HepG2 (cell line): ENCODE data around the gene SLC39A10. TPM values are rescaled to one million over a fixed set of nuclear protein-coding genes. Genes with fewer than 3 reads are reported as not detected.

Experiments used
- E2F2 ChIP-seq: sonication (generic); formaldehyde crosslinking; IDR thresholded peaks from 2 replicates; pipeline ENCODE4 v1.4.0; 2020; ENCODE audit warnings: missing genetic modification reagents, borderline replicate concordance
- EED ChIP-seq: sonication (generic); formaldehyde crosslinking; IDR thresholded peaks from 2 replicates; pipeline ENCODE4 v1.5.0; 2020; ENCODE audit warnings: mild to moderate bottlenecking, missing genetic modification reagents
- ELF3 ChIP-seq: IDR thresholded peaks from 2 replicates; pipeline ENCODE4 v1.6.1; 2016; ENCODE audit warnings: missing genetic modification reagents, missing compliant biosample characterization
- NBN ChIP-seq: fragments of 450-650 bp; conservative IDR thresholded peaks from 2 replicates; pipeline ENCODE4 v1.6.1; 2017
- NFE2 ChIP-seq: sonication (generic); formaldehyde crosslinking; IDR thresholded peaks from 2 replicates; pipeline ENCODE4 v1.4.0; 2020; ENCODE audit warnings: missing genetic modification reagents
- NR2F1 ChIP-seq, 2 experiments: fragments of 450-650 bp in 1 of 2; formaldehyde crosslinking in 1 of 2; IDR thresholded peaks; 2 replicates each; pipeline versions ENCODE4 v1.5.0 to v1.6.1; 2016 to 2020; ENCODE audit warnings: mild to moderate bottlenecking in 1 of 2, missing compliant biosample characterization in 1 of 2, missing genetic modification reagents in 1 of 2, moderate library complexity in 1 of 2
- PHF5A ChIP-seq: IDR thresholded peaks from one replicate; pipeline ENCODE4 v1.6.1; 2018; ENCODE audit warnings: low read depth, missing genetic modification reagents; ENCODE audit not compliant: unreplicated experiment
- PITX1 ChIP-seq: sonication (generic); formaldehyde crosslinking; IDR thresholded peaks from 2 replicates; pipeline ENCODE4 v1.5.1; 2020; ENCODE audit warnings: mild to moderate bottlenecking, missing genetic modification reagents
- SMAD9 ChIP-seq: sonication (generic); formaldehyde crosslinking; IDR thresholded peaks from 2 replicates; pipeline ENCODE4 v1.5.1; 2020; ENCODE audit warnings: mild to moderate bottlenecking, missing genetic modification reagents
- SMARCE1 ChIP-seq: fragments of 450-650 bp; IDR thresholded peaks from 2 replicates; pipeline ENCODE4 v1.6.1; 2017; ENCODE audit warnings: borderline replicate concordance
- THYN1 ChIP-seq: sonication (generic); formaldehyde crosslinking; IDR thresholded peaks from 2 replicates; pipeline ENCODE4 v1.8.1; 2023; ENCODE audit warnings: low read depth, mild to moderate bottlenecking, moderate library complexity, missing genetic modification reagents, borderline replicate concordance
- TRIM22 ChIP-seq: fragments of 450-650 bp; IDR thresholded peaks from 2 replicates; pipeline ENCODE4 v1.6.1; 2017
- XRCC5 ChIP-seq: fragments of 200-400 bp; formaldehyde crosslinking; optimal IDR thresholded peaks from 2 replicates; pipeline ENCODE3; 2017; ENCODE audit warnings: mild to moderate bottlenecking, low read length
- ZBTB10 ChIP-seq: sonication (generic); formaldehyde crosslinking; IDR thresholded peaks from 2 replicates; pipeline ENCODE4 v1.4.0; 2020; ENCODE audit warnings: missing genetic modification reagents, borderline replicate concordance
- ZBTB25 ChIP-seq: IDR thresholded peaks from 2 replicates; pipeline ENCODE4 v1.6.1; 2018; ENCODE audit warnings: missing genetic modification reagents
- ZNF180 ChIP-seq: sonication (generic); formaldehyde crosslinking; IDR thresholded peaks from 2 replicates; pipeline ENCODE4 v1.4.0; 2020; ENCODE audit warnings: low read depth, missing genetic modification reagents, borderline replicate concordance
- ZNF44 ChIP-seq: sonication (generic); formaldehyde crosslinking; IDR thresholded peaks from 2 replicates; pipeline ENCODE4 v1.5.1; 2020; ENCODE audit warnings: mild to moderate bottlenecking, missing genetic modification reagents
- ZNF546 ChIP-seq: sonication (generic); formaldehyde crosslinking; conservative IDR thresholded peaks from 2 replicates; pipeline ENCODE4 v1.8.1; 2023; ENCODE audit warnings: mild to moderate bottlenecking, missing genetic modification reagents
- ZNF746 ChIP-seq: sonication (generic); formaldehyde crosslinking; IDR thresholded peaks from 2 replicates; pipeline ENCODE4 v1.8.0; 2022; ENCODE audit warnings: mild to moderate bottlenecking, missing genetic modification reagents
- ZSCAN25 ChIP-seq: sonication (generic); formaldehyde crosslinking; IDR thresholded peaks from 2 replicates; pipeline ENCODE4 v1.8.0; 2022; ENCODE audit warnings: mild to moderate bottlenecking, missing genetic modification reagents
- polyA plus RNA-seq, 8 experiments: library from polyadenylated mRNA; depleted of rRNA in 3 of 8; stranded (reverse) in 7 of 8; unstranded in 1 of 8; fragments of >200 nt; fragmentation: Illumina TruSeq in 4 of 8; extraction: Trizol in 4 of 8; gene quantifications; 2 replicates each; pipeline versions ENCODE4 v1.2.1 to v1.2.3, GENCODE V29; 2011 to 2016; ENCODE audit warnings: low read depth in 4 of 8, missing spikeins in 1 of 8, mixed read lengths in 1 of 8; ENCODE audit not compliant: insufficient read depth in 1 of 8
- total RNA-seq, 5 experiments: library from RNA; depleted of rRNA; stranded (reverse); fragments of >200 nt; fragmentation: Illumina TruSeq; extraction: Trizol; gene quantifications; 2 replicates each; pipeline ENCODE4 v1.2.3, GENCODE V29; 2016; ENCODE audit warnings: low read depth in 1 of 5
- TF ChIP-seq, protein P1 (sequence below): sonication (generic); formaldehyde crosslinking; IDR thresholded peaks from 2 replicates; pipeline ENCODE4 v1.8.1; 2023; ENCODE audit warnings: mild to moderate bottlenecking, moderate library complexity, missing genetic modification reagents
- TF ChIP-seq, protein P2 (sequence below): IDR thresholded peaks from 2 replicates; pipeline ENCODE4 v1.6.1; 2012; ENCODE audit warnings: inconsistent platforms

Gene SLC39A10
- total and polyA plus RNA-seq, 2 of the 13 experiments (the other 11 are each of a cell fraction or from before 2014, with no cell fraction given): 13.2 to 21.0 TPM

- TF ChIP-seq NFE2 (CRISPR knock-in tag): no peak
- peak; percentile 82; the same call in 1 of the 2 replicates for TF ChIP-seq ZNF546 (CRISPR knock-in tag)
- peak; percentile 65 for TF ChIP-seq XRCC5
- TF ChIP-seq, protein P1, sequence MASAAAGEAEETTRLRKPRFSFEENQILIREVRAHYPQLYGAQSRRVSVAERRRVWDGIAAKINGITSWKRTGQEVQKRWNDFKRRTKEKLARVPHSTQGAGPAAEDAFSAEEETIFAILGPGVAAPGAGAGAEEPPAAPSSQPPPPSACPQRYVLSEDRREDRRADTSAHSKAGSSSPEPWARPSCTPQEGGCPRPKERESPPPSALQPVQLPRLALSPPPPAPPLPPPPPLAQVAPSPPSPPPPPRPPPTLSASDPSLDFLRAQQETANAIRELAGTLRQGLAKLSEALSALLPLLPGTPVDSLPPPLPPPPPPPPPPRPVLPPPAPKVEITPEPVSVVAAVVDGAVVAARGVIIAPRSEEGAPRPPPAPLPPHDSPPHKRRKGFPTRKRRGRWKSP (CRISPR knock-in tag): no peak
- TF ChIP-seq E2F2 (CRISPR knock-in tag): no peak
- TF ChIP-seq ELF3 (CRISPR knock-in tag): peak; percentile 27; the same call in 1 of the 2 replicates
- no peak for TF ChIP-seq NR2F1 (CRISPR knock-in tag; IDR thresholded peaks at IDR 0.05)
- TF ChIP-seq ZNF44 (CRISPR knock-in tag): no peak
- TF ChIP-seq PITX1 (CRISPR knock-in tag): no peak
- no peak for TF ChIP-seq NBN
- peak; percentile 28; the same call in 1 of the 2 replicates for TF ChIP-seq EED (CRISPR knock-in tag)
- 0 out of 2 replicates have a peak, but pooled peaks have one; percentile 28 for TF ChIP-seq ZBTB25 (CRISPR knock-in tag)
- no peak for TF ChIP-seq SMARCE1
- TF ChIP-seq ZNF180 (CRISPR knock-in tag): no peak
- TF ChIP-seq SMAD9 (CRISPR knock-in tag): no peak
- no peak for TF ChIP-seq PHF5A (CRISPR knock-in tag)
- TF ChIP-seq ZNF746 (CRISPR knock-in tag): no peak; the same call in 1 of the 2 replicates
- TF ChIP-seq, protein P2, sequence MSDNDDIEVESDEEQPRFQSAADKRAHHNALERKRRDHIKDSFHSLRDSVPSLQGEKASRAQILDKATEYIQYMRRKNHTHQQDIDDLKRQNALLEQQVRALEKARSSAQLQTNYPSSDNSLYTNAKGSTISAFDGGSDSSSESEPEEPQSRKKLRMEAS: peak; percentile 97
- no peak for TF ChIP-seq TRIM22
- TF ChIP-seq THYN1 (CRISPR knock-in tag): no peak
- TF ChIP-seq ZSCAN25 (CRISPR knock-in tag): no peak
- no peak; the same call in 1 of the 2 replicates for TF ChIP-seq ZBTB10 (CRISPR knock-in tag)
Measured at GRCh38 chr2:195657634-195658540, 861 bp downstream of the SLC39A10 start (continued).
